ENCODE results near the gene B3GAT1.
"Not testable (repeated sequence)": the region's sequence is repeated elsewhere in the genome, so short reads cannot be mapped to it uniquely, and the experiment has no call there.

Gene B3GAT1

DNA sequence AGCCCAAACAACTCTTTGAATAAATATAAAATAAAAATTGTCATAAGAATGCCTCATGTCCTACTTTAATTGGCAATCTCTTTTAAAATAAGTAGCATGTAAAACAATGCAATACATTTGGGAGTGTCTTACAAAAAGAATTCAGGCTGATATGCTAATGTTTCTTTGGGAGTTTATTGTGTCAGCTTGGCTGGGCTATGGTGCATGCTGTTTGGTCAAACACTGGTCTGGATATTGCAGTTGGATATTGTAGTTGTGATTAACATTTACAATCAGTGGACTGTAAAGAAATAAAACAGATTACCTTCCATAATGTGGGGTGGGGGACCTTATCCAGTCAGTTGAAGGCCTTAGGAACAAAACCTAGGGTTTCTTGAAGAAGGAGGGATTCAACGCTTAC lies 37.0 kb upstream of the B3GAT1 start:
- no peak for DNase-seq
- Histone ChIP-seq H3K27ac (ENCODE audit: low read length) (no peak overlapping the region), H3K4me2 (ENCODE audit: low read depth, low read length) (no peak overlapping the region), H3K4me1 (ENCODE audit: low read length) (no peaks in the 10 kb centered on the region), H2AFZ (ENCODE audit: low read length) (no peak overlapping the region), H3K36me3 (replicated peaks; ENCODE audit: insufficient read depth, low read length) (no peaks in the 10 kb centered on the region), H3K27me3 (replicated peaks; ENCODE audit: insufficient read depth, low read length) (no peaks in the 10 kb centered on the region), H3K9me3 (replicated peaks; ENCODE audit: insufficient read depth, low read length) (no peaks in the 10 kb centered on the region), H3F3A (ENCODE audit: insufficient read depth, low read length) (no peaks in the 10 kb centered on the region), H3K9me2 (replicated peaks; ENCODE audit: insufficient read depth, low read length) (no peaks in the 10 kb centered on the region), H4K20me1 (ENCODE audit: insufficient read depth, low read length) (no peaks in the 10 kb centered on the region), H3K4me3 (ENCODE audit: low read length) (no peak overlapping the region), H3K9ac (ENCODE audit: low read length) (no peak overlapping the region), H3K79me2 (ENCODE audit: low read length) (no peaks in the 10 kb centered on the region)
- no peak for TF ChIP-seq EZH2phosphoT487 (IDR thresholded peaks at IDR 0.05; ENCODE audit: low read length)
- TF ChIP-seq, protein P1, sequence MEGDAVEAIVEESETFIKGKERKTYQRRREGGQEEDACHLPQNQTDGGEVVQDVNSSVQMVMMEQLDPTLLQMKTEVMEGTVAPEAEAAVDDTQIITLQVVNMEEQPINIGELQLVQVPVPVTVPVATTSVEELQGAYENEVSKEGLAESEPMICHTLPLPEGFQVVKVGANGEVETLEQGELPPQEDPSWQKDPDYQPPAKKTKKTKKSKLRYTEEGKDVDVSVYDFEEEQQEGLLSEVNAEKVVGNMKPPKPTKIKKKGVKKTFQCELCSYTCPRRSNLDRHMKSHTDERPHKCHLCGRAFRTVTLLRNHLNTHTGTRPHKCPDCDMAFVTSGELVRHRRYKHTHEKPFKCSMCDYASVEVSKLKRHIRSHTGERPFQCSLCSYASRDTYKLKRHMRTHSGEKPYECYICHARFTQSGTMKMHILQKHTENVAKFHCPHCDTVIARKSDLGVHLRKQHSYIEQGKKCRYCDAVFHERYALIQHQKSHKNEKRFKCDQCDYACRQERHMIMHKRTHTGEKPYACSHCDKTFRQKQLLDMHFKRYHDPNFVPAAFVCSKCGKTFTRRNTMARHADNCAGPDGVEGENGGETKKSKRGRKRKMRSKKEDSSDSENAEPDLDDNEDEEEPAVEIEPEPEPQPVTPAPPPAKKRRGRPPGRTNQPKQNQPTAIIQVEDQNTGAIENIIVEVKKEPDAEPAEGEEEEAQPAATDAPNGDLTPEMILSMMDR (IDR thresholded peaks at IDR 0.05; ENCODE audit: low read length) = no peak
- no peak for TF ChIP-seq EZH2 (optimal IDR thresholded peaks at IDR 0.05; ENCODE audit: low read depth, low read length)

DNA sequence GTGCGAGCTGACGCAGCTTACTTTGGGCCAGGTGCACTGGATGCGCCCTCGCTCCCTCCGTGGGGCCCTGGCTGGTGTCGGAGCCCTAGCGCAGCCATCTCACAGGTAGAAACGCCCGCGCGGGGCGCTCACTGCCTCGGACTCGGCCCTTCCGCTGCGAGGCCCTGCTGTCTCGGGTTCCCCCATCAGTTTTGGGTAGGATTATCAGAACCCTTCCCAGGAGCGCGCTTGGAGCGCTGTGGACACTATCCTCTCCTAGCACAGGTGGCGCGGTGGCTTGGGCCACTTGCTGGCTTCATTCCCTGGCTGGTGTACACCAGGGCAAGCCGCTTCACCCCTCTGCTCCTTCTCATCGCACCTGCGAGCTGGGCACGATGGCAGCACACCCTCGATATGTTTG lies 35.7 kb upstream of the B3GAT1 start:
- H3F3A ChIP-seq (ENCODE audit: insufficient read depth, low read length) = no peaks in the 10 kb centered on the region
- H4K20me1 ChIP-seq (ENCODE audit: insufficient read depth, low read length) = no peaks in the 10 kb centered on the region
- no peak overlapping the region for H3K27ac ChIP-seq (ENCODE audit: low read length)
- H3K4me3 ChIP-seq (ENCODE audit: low read length) = no peak overlapping the region
- no peaks in the 10 kb centered on the region for H3K36me3 ChIP-seq (replicated peaks; ENCODE audit: insufficient read depth, low read length)
- TF ChIP-seq, protein P1 (IDR thresholded peaks at IDR 0.05; ENCODE audit: low read length) = no peak
- TF ChIP-seq EZH2phosphoT487 (IDR thresholded peaks at IDR 0.05; ENCODE audit: low read length) = no peak
- TF ChIP-seq EZH2 (optimal IDR thresholded peaks at IDR 0.05; ENCODE audit: low read depth, low read length) = no peak
- H3K9me3 ChIP-seq (replicated peaks; ENCODE audit: insufficient read depth, low read length) = no peaks in the 10 kb centered on the region
- no peaks in the 10 kb centered on the region for H3K27me3 ChIP-seq (replicated peaks; ENCODE audit: insufficient read depth, low read length)
- H3K4me2 ChIP-seq (ENCODE audit: low read depth, low read length) = no peak overlapping the region
- DNase-seq = no peak
- H3K79me2 ChIP-seq (ENCODE audit: low read length) = no peaks in the 10 kb centered on the region
- H2AFZ ChIP-seq (ENCODE audit: low read length) = no peak overlapping the region
- no peaks in the 10 kb centered on the region for H3K4me1 ChIP-seq (ENCODE audit: low read length)
- H3K9ac ChIP-seq (ENCODE audit: low read length) = no peak overlapping the region
- H3K9me2 ChIP-seq (replicated peaks; ENCODE audit: insufficient read depth, low read length) = no peaks in the 10 kb centered on the region

DNA sequence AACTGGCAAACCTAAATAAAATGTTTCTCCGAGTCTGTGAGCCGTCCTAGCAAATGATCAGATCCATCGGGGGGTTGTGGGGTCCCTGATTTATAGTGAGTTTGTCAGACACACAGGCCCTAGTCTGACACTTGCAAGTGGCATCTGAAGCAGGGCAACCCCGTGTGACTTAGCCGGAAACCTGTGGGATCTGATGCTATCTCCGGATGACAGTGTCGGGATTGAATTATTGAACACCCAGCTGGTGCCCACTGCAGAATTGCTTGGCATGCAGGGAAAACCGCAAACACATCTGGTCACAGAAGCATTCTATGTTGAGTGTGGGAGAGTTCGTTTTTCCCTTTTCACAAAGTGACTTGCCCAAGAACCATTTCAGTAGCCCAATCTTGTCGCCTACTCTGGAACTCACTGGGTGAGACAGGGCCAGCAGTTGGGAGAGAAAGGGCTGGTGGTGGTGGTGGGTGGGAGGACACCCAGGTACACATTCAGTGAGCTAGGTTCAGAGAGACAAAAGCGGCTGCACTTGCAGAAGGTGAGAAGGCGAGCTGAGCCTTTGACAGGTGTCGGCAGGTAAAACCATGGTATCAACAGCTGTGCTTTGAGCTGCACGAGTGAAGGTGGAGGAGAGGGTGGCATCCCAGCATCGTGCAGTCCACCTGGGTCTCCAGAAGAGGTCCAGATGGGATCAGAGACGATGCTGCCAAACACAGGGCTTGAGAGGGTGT lies 33.7 kb upstream of the B3GAT1 start:
- Histone ChIP-seq H2AFZ (ENCODE audit: low read length) (no peak overlapping the region), H3K4me3 (ENCODE audit: low read length) (no peak overlapping the region), H3K79me2 (ENCODE audit: low read length) (no peaks in the 10 kb centered on the region), H3K36me3 (replicated peaks; ENCODE audit: insufficient read depth, low read length) (no peaks in the 10 kb centered on the region), H3K27ac (ENCODE audit: low read length) (no peak overlapping the region), H3K9ac (ENCODE audit: low read length) (no peak overlapping the region), H3K4me1 (ENCODE audit: low read length) (no peaks in the 10 kb centered on the region), H3K9me2 (replicated peaks; ENCODE audit: insufficient read depth, low read length) (no peaks in the 10 kb centered on the region), H3K27me3 (replicated peaks; ENCODE audit: insufficient read depth, low read length) (no peaks in the 10 kb centered on the region), H3F3A (ENCODE audit: insufficient read depth, low read length) (no peaks in the 10 kb centered on the region), H4K20me1 (ENCODE audit: insufficient read depth, low read length) (no peaks in the 10 kb centered on the region), H3K4me2 (ENCODE audit: low read depth, low read length) (no peak overlapping the region), H3K9me3 (replicated peaks; ENCODE audit: insufficient read depth, low read length) (no peaks in the 10 kb centered on the region)
- no peak for DNase-seq
- TF ChIP-seq, protein P1 (IDR thresholded peaks at IDR 0.05; ENCODE audit: low read length) = no peak
- TF ChIP-seq EZH2 (optimal IDR thresholded peaks at IDR 0.05; ENCODE audit: low read depth, low read length) (no peak), EZH2phosphoT487 (IDR thresholded peaks at IDR 0.05; ENCODE audit: low read length) (no peak)

DNA sequence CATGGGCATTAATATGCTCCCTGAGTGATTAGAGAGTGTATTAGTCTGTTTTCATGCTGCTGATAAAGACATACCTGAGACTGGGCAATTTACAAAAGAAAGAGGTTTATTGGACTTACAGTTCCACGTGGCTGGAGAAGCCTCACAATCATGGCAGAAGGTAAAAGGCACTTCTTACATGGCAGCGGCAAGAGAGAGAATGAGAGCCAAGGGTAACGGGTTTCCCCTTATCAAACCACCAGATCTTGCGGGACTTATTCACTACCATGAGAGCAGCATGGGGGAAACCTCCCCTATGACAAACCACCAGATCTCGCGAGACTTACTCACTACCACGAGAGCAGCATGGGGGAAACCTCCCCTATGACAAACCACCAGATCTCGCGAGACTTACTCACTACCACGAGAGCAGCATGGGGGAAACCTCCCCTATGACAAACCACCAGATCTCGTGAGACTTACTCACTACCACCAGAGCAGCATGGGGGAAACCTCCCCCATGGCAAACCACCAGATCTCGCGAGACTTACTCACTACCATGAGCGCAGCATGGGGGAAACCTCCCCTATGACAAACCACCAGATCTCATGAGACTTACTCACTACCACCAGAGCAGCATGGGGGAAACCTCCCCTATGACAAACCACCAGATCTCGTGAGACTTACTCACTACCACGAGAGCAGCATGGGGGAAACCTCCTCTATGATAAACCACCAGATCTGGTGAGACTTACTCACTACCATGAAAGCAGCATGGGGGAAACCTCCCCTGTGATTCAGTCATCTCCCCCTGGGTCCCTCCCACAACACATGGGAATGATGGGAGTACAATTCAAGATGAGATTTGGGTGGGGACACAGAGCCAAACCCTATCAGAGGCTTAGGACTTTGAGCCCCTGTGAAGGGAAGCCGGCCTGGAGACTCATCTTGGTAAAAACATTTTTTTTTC lies 32.4 kb upstream of the B3GAT1 start:
- H3K4me2 ChIP-seq (ENCODE audit: low read depth, low read length); H3K36me3 ChIP-seq (replicated peaks; ENCODE audit: insufficient read depth, low read length); H3K4me1 ChIP-seq (ENCODE audit: low read length); H3F3A ChIP-seq (ENCODE audit: insufficient read depth, low read length); H3K4me3 ChIP-seq (ENCODE audit: low read length); H3K9me2 ChIP-seq (replicated peaks; ENCODE audit: insufficient read depth, low read length); H2AFZ ChIP-seq (ENCODE audit: low read length); H3K79me2 ChIP-seq (ENCODE audit: low read length); H3K9me3 ChIP-seq (replicated peaks; ENCODE audit: insufficient read depth, low read length); H4K20me1 ChIP-seq (ENCODE audit: insufficient read depth, low read length); H3K9ac ChIP-seq (ENCODE audit: low read length); DNase-seq; H3K27ac ChIP-seq (ENCODE audit: low read length); H3K27me3 ChIP-seq (replicated peaks; ENCODE audit: insufficient read depth, low read length): not testable (repeated sequence)
